Stimulated activated CD8-positive, alpha-beta memory T cell treated with anti-CD3 and anti-CD28 coated beads, Interleukin-7, amount 100 ng/mL, for 24 hours (primary cell): ENCODE results near the gene HLF.

Experiments used
- DNase-seq: peaks from one replicate; pipeline ENCODE4 v3.0.0-alpha.2; 2020; ENCODE audit warnings: low read depth

Gene HLF, protein sequence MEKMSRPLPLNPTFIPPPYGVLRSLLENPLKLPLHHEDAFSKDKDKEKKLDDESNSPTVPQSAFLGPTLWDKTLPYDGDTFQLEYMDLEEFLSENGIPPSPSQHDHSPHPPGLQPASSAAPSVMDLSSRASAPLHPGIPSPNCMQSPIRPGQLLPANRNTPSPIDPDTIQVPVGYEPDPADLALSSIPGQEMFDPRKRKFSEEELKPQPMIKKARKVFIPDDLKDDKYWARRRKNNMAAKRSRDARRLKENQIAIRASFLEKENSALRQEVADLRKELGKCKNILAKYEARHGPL

DNA sequence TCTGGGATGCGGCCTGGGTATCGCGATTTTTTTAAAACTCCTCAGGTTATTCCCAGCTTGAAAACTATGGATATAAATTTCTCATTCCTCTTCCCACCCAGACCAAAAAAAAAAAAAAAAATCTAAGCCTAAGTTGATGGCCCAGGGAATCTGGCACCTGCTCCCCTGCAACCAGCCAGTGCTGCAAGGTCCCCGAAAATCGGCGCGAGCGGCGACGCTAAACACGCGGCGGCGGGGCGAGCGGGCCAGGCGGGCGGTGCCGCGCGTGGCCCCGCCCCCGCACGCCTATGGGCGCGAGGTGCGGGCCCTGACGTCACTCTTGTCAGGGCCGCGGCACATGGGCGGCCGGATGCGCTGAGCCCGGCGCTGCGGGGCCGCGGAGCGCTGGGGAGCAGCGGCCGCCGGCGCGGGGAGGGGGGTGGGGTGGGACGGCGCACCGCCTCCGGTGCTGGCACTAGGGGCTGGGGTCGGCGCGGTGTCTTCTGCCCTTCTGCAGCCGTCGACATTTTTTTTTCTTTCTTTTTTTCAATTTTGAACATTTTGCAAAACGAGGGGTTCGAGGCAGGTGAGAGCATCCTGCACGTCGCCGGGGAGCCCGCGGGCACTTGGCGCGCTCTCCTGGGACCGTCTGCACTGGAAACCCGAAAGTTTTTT is at the start of gene HLF:
Gene HLF, plus strand, starts transcription at position 316 of the 654 bp plus-strand sequence. CDS start 525 bp downstream, outside the sequence.
- peak; percentile 40 for DNase-seq

DNA sequence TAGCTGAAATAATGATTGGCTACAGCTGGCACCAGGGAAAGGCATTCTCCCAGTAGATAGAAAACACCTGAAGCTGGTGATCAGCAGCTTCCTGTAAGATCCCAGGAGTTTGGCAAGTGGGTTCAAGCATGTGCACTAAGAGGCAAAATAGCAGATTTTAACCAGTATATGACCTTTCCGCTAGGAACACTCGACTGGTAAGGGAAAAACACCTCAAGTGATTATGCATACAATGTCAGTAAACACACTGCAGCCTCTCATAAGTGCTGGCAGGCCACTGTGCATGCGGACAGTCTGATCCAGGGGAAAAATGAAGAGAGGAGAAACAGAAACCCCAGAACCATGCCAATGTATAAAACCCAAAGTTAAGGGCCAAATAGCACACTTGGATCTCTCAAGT is 49.0 kb upstream of the HLF start:
- no peak for DNase-seq

DNA sequence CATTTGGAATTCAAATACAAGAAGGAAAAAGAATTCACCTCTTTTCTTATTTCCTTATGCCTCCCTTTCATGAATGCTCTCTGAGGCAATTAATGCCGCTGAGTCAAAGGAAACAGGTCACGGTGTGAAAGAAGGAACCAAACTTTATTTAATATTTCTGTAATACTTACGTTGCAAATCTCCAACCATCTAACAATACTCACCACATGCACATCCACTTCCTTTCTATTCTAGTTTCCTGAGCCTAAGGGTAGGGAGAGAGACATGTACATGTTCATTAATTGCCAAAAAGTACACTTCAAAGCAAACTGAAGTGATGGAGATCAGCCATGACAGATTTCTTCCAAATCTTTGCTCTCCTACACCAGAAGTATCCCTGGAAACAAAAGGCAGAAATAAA is 47.9 kb upstream of the HLF start:
- no peak for DNase-seq

DNA sequence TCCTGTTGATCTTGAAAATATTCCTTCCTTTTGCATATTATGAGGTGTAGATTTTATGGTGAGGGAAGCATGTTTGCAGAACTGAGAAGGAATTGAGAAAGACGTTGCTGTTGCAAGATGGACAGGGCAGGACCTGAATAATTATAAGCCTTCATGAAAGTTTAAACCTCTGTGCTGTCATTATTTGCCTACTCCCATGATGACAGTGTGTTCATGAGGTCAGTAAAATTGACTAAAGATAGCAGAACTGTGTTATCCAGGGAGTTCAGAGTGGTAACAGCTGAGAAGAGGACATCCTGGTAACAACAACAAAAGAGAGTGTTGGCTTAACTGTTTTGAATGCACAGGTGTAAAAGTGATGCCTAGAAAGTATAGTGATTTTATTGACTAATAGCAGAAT is 45.3 kb upstream of the HLF start:
- DNase-seq, result no peak

DNA sequence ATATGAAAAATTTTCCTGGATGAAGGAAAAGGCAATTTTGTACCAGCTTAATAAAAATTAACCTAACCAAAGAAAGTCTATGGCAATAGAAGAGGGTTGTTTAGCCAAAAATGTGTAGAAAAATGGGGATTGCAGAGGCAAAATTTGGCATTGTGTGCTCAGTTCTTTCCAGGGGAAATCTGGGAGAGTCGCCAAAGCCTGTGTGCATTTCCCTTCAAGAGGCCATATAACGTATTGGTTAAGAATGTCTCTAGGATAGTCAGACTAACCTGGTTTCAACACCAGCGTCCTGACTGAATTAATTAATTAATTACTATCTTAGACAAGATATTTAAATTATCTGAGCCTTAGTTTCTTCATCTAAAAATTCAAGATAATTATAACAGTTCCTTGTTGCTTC is 44.8 kb upstream of the HLF start:
- no peak for DNase-seq

DNA sequence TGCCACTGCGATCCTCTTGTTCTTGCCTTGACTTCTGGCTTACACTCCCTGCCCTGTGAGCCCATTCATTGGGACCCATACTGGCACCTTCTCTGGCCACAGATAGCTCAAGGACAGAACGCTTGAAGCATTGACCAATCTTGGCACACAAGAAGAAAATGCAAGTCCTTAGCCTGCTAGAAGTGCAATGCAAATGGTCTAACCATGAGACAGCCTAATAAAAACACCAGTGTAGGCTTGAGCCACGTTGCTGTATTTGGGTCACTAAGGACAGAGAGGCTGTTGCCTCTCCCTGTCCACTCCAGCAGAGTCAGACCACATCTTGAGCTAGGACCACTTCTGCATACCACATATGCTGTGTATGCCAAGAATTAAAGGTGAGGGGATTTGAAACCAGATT is 41.2 kb upstream of the HLF start:
- DNase-seq, result no peak

DNA sequence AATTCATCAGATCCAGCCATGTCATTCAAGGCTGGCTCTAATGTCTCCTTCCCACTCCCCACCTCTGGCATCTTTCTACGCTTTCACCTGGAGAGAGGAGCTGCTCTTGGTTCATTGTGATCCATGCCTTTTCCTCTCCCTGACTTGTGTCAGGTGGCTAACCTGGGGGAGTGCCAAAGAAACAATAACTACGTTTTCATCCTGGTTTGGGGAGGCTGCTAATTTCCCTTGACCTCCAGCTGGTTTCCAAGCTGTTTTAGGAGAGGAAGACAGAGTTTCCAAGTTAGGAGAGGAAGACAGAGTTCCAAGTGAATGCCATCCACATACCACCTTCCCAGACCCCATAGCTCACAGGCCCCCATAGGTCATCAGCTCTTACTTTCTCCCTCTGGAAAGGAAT is 40.0 kb upstream of the HLF start:
- DNase-seq, result no peak

DNA sequence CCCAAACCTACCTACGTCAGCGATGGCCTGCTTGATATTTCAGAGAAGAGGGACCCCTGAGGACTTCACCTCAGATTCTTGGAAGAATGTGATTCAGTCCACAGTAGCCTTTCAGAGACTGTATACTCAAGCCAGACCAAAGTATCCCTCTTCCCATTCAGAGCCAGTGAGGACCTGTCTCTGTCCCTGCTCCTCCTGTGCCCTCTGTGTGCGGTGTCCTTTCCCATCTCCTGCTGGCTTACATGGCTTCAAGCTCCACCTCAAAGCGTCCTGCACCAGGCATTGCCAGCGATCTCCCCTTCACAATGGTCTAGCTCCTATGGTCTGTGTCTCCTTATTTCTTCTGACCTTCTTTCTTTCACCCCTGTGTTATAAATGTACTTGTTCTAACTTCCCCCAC is 39.5 kb upstream of the HLF start:
- DNase-seq, result no peak

DNA sequence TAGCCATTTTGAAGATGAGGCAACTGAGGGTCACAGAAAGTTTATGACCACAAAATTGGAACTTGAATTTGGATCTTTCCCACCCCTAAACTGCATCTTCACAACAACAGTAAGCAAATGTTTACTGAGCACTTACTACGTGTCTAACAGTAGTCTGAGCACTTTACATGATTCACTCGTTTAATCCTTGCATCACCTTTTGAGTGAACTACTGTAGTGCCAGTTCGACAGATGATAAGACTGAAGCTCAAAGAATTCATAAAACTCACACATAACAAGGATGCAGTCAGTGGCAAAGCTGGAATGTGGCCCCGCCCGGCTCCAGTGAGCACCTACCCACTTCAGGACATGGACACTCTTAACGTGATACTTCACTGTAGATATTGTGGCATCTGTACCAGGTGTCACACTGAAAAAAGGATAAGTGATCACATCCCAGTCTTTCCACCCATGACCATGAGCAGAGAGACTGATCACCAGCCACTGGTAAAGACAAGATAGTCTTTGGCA is 36.0 kb upstream of the HLF start:
- DNase-seq, result no peak

DNA sequence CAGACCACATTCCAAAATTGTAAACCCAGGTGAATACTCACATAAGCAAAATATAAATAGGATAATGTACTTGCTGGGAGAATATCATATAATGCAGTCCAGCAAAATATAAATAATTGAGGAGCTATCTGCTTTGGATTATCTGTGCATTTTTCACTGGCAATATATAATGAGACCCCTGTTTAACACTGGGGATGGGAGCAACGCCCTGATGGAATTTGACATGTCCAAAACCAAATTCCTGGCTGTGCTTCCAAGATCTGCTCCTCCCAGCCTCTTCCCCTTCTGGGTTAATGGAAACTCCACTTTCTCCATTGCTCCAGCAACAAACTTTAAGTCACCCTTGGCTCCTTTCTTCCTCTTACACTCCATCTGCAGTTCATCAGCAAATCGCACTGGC is 35.5 kb upstream of the HLF start:
- no peak for DNase-seq

DNA sequence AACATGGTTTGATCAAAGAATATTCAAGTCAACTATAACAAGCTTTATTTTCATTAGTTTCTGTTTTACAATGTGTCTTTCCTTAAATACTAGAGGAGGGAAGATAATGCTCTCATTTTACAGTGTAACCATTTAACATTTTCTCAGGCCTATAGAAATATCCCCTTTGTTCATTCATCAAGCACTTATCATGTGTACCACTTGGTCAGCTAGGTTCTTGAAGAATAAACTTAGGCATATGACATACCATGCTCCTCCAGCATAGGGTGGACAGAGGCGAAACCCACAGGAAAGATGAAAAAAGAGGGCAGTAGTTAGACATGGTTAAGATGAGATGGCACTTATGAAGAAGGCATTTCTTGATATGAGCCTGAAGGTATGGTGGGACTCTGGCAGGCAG is 34.0 kb upstream of the HLF start:
- DNase-seq, result no peak

DNA sequence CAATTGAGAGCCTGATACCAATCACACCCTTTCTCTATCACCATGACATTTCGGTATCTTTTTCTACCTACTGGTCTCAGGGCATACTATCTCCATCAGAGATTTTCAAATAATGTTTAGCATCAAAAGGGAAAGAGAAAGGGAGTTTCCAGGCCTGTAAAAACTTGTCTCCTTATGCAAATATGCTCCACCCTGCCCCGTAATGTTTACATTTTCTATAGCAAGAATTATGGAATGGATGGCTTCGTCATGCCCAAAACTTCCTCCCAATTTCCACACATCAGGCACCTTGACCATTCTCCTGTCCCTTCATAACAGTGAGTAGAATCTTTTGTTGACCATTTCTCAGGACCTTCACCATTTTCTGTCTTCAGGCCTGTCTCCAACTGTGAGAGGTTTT is 30.9 kb upstream of the HLF start:
- no peak for DNase-seq

DNA sequence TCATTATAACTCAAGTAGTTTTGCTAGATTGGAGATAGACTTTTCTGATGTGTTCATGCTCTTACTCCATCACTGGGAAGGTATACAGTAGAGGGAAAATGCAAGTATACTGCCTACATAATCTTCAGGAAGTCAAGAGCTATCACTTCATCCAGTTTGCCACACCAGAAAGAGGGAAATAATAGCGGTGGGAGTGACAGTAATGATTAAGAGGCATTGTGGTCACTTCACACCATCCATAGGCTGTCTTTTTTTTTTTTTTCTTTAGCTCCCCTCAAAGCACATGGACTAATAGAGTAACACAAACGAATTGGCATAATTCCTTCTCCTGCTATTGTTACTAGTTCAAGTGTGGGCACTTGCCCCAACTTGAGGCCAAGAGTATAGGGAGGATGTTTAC is 28.4 kb upstream of the HLF start:
- DNase-seq, result no peak

DNA sequence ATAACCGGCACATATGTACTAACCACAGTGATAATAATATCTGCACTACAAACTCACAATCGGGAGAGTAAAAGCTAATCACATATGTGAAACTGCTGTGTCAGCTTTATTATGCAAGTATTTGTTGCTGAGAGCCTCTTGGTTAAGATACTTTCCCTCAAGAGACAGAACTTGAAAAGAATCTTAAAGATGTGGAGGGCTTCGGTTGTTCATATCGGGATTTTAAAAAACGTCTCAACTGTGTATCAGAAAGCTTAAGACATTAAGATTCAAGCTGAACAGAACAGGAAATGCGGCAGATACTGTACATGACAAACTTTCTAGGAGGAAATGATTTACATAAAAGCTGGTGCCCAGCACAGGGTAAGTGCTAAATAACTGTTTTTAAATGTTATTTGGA is 27.5 kb upstream of the HLF start:
- no peak for DNase-seq

DNA sequence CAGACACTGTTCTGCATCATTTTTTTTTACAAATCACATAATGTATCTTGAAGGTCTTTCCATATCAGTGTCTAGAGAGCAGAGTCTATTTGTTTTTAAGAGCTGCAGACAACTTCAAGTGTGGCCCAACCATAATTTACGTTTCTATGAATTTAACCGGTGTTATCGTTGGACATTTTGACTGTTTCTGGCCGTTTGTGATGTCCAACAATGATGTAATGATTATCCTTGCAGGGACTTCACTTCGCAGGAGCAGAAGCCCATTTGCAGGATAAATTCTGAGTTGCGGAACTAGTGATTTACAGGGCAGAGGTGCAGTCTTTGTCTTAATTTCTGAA is 26.9 kb upstream of the HLF start:
- DNase-seq, result no peak

DNA sequence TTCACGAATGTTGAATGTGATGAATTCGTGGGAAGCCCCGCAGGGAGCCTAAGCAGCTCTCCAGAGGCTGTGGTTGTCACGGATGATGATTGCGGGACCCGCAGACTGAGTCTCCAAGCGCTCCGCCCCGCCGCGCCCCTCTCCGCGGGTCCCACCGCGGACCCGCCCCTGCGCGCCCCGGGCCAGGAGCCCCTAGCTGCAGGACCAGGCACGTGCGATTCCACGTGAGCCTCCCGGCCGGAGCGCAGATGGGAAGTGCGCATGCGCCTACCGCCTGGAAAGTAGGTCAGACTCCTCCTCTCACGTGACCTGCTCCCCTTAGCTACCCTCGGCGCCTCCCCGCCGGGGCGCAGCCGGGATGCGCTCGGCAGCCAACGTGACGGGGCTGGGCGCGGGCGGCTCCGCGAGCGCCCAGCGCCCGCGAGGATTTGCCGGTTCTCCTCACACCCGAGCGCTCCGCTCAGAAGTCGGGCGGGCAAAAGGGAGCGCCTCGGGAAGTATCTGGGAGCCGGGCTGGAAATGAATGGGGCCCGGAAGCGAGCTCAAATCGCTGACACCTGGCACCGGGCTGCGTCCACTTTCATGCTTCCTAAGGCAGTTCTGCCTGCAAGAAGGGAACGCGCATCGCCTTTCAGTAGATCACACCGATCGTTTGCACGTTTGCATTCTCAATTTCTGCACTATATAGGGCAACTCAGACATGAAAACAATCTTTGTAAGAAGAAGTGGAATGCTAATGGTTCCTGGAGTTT is 26.4 kb upstream of the HLF start:
- DNase-seq, result peak; percentile 66

DNA sequence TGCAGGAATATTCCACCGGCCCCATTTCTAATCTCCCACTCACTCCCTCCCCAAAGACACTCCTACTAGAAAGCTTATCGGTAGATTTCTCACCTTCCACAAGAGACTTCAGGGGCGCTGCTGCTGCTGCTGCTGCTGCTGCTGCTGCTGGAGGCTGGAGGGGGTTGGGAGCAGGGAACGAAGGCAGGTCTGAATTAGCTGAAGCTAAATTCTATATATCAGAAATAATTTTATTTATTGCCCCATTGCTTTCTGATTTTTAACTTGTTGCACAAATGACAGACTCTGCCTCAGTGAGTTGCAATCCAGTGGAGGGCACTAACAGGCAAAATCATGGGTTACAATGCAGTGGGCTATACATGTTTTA is 25.8 kb upstream of the HLF start:
- no peak for DNase-seq

DNA sequence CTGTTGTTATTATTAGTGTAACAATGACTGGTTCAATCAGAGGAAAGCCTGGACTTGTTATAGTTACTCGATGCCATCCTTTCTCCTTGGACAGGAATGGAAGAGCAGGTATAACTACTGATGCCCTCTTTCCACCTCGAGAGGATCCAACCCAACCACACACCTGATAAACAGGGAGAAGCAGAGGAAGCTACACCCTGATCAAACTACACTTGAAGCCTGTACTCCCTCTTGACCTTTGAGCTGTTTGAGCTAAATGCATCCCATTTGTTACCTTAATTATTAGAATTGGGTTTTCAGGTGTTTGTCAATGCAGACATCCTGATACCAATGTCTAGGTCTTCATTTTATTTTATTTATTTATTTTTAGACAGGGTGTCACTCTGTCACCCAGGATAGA is 23.7 kb upstream of the HLF start:
- DNase-seq, result no peak

DNA sequence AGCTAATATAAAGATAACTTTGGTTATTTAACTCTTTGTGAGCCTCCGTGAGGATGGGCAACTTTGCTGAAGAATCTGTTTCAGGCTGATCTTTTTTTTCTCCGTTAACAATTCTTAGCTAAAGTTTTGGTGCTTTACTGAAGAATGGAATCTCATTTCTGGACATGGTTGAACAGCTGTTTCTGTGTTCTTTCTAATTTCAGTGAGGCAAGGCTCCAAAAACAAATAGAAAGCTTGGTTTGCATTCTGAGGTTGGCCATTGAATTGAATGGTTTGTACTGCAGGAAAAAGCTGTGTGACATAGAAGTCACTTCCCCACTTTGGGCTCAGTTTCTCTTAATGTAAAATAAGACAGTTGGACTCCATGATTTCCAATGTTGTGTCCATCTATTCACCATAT is 22.3 kb upstream of the HLF start:
- DNase-seq, result no peak

DNA sequence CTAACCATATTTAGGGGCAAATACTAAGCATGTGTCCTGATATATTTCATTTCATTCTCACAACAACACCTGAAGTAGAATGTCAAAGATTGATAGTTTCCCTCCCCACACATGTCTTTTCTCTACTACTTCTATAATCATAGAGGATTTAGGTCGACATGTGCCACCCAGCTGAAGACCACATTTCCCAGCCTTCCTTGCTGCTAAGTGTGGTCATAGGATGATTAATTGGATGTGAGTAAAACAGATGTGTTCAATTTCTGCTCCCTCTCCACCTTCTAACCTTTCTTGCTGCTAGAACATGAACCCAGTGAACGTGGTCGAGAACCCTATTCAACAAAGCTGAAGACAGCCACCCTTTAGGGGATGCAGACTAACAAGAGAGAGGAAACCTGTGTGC is 18.8 kb upstream of the HLF start:
- no peak for DNase-seq

DNA sequence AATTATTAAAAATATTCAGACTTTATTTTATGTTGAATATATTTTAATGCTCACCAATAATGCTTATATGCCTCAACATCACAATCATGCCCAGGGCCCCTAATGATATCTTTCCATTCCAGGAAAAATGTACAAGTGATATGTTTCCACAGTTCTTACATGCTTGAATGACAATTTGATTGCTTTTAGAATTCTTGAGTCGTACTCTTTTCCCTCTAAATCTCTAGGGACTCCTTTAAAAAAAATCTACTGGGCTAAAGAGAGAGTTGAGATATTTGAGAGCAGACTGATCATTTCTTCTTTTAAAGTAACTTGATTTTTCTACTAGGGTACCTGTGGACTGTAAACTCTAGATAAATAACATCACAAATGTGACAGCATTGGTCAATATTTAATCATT is 18.2 kb upstream of the HLF start:
- no peak for DNase-seq

DNA sequence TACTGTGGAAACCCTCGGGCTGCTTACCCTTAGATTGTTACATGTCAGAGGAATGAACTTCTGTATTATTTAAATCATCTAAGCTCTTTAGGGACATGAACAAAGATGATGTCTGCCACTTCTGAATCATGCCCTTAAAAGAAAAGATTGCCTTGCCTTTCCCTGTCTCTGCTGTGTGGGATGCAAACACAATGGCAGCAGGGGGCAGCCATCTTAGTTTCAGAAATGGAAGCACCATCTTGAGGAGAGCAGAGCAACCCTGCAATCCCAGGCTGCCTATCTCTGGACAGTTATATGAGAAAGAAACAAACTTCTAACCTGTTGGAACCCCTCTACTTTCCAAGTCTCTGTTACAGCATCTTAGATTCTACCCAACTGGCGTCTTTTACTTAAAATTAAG is 16.7 kb upstream of the HLF start:
- no peak for DNase-seq

DNA sequence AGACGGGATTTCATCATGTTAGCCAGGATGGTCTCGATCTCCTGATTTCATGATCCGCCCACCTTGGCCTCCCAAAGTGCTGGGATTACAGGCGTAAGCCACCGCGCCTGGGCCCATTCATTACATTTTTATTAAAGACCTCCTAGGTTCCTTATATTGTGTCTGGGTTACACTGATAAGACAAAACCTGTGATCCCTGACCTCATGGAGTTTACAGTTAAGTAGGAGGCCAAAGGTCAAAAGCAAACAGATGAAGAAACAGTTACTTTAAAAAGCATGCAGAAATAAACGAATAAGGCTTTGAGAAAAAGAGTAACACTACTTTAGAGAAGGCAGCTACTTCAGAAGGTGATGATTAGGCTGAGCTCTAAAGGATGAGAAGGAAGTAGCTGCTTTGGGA is 14.9 kb upstream of the HLF start:
- DNase-seq, result no peak

DNA sequence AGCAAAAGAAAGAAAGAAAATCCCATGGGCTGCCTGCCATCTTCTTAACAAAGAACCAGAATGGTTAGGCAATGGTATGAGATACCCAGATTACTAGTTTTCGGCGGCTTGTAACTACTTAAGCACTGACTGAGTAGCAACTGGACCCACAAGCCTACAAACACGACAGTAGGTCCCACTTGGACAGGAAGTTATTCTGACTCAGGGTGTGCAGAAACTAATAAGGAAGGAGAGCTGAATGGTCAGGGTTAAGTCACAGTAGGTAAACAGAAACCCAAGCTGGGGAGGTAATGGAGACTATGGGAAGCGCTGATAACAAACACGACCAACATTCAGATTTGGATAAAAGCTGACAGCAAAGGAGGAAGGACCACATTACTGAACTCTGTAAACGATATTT is 10.4 kb upstream of the HLF start:
- DNase-seq, result no peak
